Ectodermal cell (in vitro differentiated cells): ENCODE measurements around the gene C9orf153.

Source experiments
- H3K27ac ChIP-seq: 2 replicates; pipeline ENCODE4 v1.7.0; 2013; ENCODE audit warnings: mild to moderate bottlenecking, low read depth, low read length; ENCODE audit not compliant: insufficient read depth, poor library complexity, severe bottlenecking
- H3K27me3 ChIP-seq: 2 replicates; pipeline ENCODE4 v1.7.0; 2013; ENCODE audit warnings: mild to moderate bottlenecking, low read length; ENCODE audit not compliant: insufficient read depth, control insufficient read depth, poor library complexity, severe bottlenecking
- H3K36me3 ChIP-seq: one replicate; pipeline ENCODE4 v1.7.0; 2013; ENCODE audit warnings: low read length; ENCODE audit not compliant: control insufficient read depth, insufficient read depth
- H3K4me1 ChIP-seq: one replicate; pipeline ENCODE4 v1.7.0; 2013; ENCODE audit warnings: low read length; ENCODE audit not compliant: control insufficient read depth, insufficient read depth
- H3K4me3 ChIP-seq: 2 replicates; pipeline ENCODE4 v1.7.0; 2013; ENCODE audit warnings: low read depth, low read length, control low read depth; ENCODE audit not compliant: insufficient read depth
- H3K9me3 ChIP-seq: 2 replicates; pipeline ENCODE4 v1.7.0; 2013; ENCODE audit warnings: mild to moderate bottlenecking, low read length, moderate library complexity; ENCODE audit not compliant: control insufficient read depth
- WGBS, 2 experiments: methylation state at CpG; one replicate each; pipeline ENCODE4 v1.1.7; 2013; ENCODE audit warnings: missing lambda C conversion rate in 2 of 2; 5-methylcytosine and 5-hydroxymethylcytosine counted together

The C9orf153 gene

DNA sequence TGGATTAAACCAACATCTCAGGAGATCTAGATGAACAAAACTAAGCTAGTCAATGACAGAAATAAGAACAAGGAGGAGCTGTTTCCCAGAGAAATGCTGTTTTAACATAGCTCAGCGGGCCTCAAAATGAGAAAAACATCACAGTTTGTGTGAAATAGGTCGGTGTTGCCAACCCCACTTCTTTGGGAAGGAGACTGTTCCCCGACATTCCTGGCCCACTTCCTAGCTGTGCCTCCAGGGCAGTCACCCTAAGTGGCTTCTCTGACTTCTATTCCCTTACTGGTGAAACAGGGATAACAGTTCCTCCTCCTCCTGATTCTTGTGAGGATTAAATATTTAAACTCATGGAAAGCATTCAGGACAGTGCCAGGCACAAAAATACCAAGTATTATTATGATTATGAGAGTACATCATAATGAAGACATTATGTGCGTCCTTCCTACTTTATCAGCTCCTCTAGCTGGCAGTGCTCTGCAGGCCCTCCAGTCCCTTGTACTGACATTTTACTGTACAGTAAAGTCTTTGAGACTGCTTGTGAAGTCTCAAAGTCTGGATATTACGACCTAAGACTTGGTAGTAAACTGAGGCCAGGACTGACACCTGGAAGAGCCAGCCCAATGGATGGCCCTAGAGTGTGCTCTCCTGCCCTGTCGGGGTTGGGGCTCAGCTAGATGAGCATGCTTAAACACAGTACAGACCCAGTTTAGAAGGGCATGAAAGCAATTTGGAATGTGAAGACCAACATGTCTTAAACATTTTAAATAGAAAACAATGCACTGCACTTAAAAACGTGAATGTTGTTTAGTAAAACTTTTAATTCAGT lies 15.6 kb upstream of the C9orf153 start:
- Histone ChIP-seq H3K4me1 (peaks cover 1% of the 10 kb centered on the region), H3K36me3 (peaks cover 8% of the 10 kb centered on the region), H3K27me3 (no peaks in the 10 kb centered on the region), H3K4me3 (no peak overlapping the region), H3K27ac (no peak overlapping the region), H3K9me3 (no peaks in the 10 kb centered on the region)
- WGBS, 2 experiments, result 94 to 97% methylated on average over 6 of the region's 7 CpGs

DNA sequence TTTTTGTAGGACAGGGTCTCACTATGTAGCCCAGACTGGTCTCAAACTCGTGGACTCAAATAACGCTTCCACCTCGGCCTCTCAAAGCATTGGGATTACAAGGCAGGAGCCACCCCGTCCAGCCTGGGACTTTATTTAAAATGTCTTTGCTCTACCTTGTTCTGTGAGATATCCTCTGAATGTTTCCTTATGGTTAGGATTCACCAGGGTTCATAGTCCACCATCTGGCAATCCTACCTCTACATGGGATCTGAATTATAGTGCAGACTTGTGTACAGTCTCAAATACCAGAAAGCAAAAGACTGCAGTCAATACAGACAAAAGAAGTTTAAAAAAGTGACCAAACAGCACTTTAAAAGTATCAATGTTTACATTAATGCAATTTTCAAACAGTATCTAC lies 12.8 kb upstream of the C9orf153 start:
- WGBS, 2 experiments, result 93 to 97% methylated on average over 4 of the region's 4 CpGs
- H3K4me1 ChIP-seq, result no peaks in the 10 kb centered on the region
- no peaks in the 10 kb centered on the region for H3K27me3 ChIP-seq
- H3K9me3 ChIP-seq, result no peaks in the 10 kb centered on the region
- peaks cover 8% of the 10 kb centered on the region for H3K36me3 ChIP-seq
- no peak overlapping the region for H3K4me3 ChIP-seq
- H3K27ac ChIP-seq, result no peak overlapping the region

DNA sequence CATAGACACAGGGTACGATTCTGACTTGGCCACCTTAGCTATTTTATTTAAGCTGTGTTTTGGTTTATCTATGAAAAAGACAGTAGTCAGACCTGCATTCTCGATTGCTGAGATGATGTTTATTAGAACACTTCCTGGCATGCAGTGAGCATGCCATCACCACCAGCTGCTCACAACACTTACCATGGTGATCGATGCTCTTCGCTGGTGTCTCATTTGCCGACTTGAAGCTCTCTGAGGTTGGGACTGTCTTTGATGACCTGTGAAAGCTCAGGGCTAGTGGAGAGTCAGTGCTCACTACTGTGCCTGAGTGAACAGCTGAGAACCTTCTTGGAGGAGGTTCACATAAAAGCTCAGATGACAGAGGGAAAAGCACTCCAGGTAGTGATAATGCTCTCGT lies 4.4 kb upstream of the C9orf153 start:
- Histone ChIP-seq H3K4me3 (no peak overlapping the region), H3K36me3 (no peaks in the 10 kb centered on the region), H3K27me3 (no peaks in the 10 kb centered on the region), H3K4me1 (peaks cover 11% of the 10 kb centered on the region), H3K27ac (no peak overlapping the region), H3K9me3 (no peaks in the 10 kb centered on the region)
- 94 to 97% methylated on average over 6 of the region's 6 CpGs for WGBS, 2 experiments

DNA sequence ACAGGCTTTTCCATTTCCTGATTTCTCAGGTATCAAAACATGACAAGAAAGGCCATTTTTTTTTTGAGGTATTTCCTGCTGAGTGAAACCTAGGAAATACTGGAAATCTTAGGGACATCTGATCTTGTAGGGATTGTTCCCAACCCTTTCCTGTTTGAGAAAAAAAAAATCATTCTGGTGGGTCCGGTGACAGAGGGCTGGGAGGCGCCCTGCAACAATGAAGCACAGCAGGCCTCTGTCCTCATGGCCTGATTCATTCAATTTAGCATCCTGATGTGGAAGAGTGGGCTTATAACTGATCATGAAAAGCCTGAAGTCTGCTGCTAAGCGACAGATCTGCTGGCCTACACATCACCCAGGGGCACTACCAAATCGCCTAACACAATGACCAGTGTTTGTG lies 3.0 kb upstream of the C9orf153 start:
- H3K27ac ChIP-seq, result no peak overlapping the region
- no peaks in the 10 kb centered on the region for H3K36me3 ChIP-seq
- H3K4me3 ChIP-seq, result no peak overlapping the region
- H3K9me3 ChIP-seq, result no peaks in the 10 kb centered on the region
- no peaks in the 10 kb centered on the region for H3K27me3 ChIP-seq
- peaks cover 11% of the 10 kb centered on the region for H3K4me1 ChIP-seq
- WGBS, 2 experiments, result 48 to 51% methylated on average over 4 of the region's 4 CpGs

DNA sequence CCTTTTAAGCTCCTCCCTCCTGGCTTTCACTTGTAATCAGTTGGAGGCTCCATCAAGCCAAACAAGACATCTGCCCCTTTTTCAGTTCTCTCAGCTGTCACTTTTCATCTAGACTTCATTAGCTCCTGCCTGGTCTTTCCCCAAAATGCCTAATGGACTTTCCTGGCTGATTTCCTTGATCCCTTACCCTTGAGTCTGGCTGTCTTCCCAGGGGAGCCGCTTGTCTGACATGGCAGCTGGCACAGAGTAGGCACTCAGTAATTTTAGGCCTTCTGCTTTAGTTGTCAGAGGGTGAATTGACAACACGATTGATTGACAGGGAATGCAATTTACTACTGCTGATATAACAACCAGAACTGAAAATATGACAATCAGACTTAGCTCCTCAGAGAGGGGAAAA lies 2.1 kb downstream of the C9orf153 start:
- Histone ChIP-seq H3K4me1 (no peaks in the 10 kb centered on the region), H3K9me3 (no peaks in the 10 kb centered on the region), H3K27ac (no peak overlapping the region), H3K27me3 (no peaks in the 10 kb centered on the region), H3K4me3 (no peak overlapping the region), H3K36me3 (no peaks in the 10 kb centered on the region)
- WGBS, 2 experiments, result 91 to 93% methylated on average over 2 of the region's 2 CpGs

DNA sequence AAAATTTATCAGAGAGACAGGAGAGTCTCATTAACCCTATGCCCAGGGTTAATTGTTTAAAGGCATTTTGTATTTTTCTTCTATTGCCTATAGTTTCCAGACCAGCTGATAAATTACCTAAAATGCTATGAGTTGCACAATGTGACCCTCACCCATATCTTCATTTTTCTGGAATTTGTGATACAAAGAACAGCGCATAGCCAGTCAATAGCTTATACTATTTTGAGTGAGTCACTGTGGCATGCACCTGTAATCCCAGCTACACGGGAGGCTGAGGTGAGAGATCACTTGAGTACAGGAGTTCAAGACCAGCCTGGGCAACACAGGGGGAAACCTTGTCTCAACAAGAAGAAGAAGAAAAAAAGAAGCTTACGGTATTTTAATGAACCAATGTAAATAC lies 2.8 kb downstream of the C9orf153 start:
- 85 to 95% methylated on average over 3 of the region's 3 CpGs for WGBS, 2 experiments

DNA sequence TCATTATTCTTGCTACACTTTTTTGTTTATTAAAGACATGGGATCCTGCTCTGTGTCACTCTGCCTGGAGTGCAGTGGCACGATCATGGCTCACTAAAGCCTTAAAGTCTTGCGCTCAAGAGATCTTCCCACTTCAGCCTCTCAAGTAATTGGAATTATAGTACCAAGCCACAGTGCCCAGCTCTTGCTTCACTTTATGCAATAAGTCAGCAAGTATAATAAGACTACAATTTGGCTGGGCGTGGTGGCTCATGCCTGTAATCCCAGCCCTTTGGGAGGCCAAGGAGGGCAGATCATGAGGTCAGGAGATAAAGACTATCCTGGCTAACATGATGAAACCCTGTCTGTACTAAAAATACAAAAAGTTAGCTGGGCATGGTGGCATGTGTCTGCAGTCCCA lies 5.9 kb downstream of the C9orf153 start:
- H3K36me3 ChIP-seq, result no peaks in the 10 kb centered on the region
- no peaks in the 10 kb centered on the region for H3K27me3 ChIP-seq
- H3K27ac ChIP-seq, result no peak overlapping the region
- H3K4me1 ChIP-seq, result no peaks in the 10 kb centered on the region
- no peak overlapping the region for H3K4me3 ChIP-seq
- 93 to 94% methylated on average over 3 of the region's 3 CpGs for WGBS, 2 experiments
- H3K9me3 ChIP-seq, result no peaks in the 10 kb centered on the region

More for the DNA sequence above, 2.8 kb downstream of the C9orf153 start:
- H3K27ac ChIP-seq, result no peak overlapping the region
- no peaks in the 10 kb centered on the region for H3K27me3 ChIP-seq
- H3K4me1 ChIP-seq, result no peaks in the 10 kb centered on the region
- H3K36me3 ChIP-seq, result no peaks in the 10 kb centered on the region
- H3K4me3 ChIP-seq, result no peak overlapping the region
- no peaks in the 10 kb centered on the region for H3K9me3 ChIP-seq

DNA sequence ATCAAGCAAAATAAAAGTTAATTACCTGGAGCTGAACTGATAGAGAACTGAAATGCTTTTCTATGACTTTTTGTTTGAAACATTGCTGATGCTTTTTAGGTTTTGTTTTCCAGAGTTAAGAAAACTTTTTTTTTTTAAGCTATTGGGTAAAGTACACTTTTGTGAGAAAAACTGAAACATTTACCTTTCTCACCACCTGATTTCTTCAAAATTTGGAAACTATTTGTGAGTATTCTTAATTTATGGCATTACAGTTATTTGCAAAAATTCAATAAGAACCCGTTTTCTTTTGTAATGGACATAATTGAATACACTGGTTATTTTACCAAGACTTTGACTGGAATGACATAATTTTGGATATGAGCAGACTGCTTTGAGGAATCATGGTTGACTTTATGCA lies 6.6 kb downstream of the C9orf153 start:
- Histone ChIP-seq H3K36me3 (no peaks in the 10 kb centered on the region), H3K4me1 (no peaks in the 10 kb centered on the region), H3K4me3 (no peak overlapping the region), H3K27me3 (no peaks in the 10 kb centered on the region), H3K9me3 (no peaks in the 10 kb centered on the region), H3K27ac (no peak overlapping the region)
- 94 to 100% methylated on average over 1 of the region's 1 CpG for WGBS, 2 experiments

DNA sequence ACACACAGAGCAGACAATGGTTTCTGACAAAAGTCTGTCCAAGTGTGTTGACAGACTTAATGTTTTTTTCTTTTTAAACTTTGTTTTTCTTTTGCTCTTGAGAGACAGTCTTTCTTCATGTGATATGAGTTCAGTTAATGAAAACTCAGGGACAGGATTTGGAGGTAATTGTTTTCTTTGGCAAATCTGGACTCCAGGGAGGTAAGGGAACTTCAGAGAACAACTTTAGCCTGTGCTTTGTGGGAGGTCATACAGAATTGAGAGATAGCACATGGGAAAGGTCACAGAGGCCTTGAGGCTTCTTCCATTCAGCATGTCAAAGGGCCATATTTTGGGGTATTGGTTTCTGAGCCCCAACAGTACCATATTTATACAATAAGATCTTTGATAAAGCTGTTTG lies 9.3 kb downstream of the C9orf153 start:
- H3K9me3 ChIP-seq, result no peaks in the 10 kb centered on the region
- no peak overlapping the region for H3K27ac ChIP-seq
- no peaks in the 10 kb centered on the region for H3K36me3 ChIP-seq
- H3K4me3 ChIP-seq, result no peak overlapping the region
- no peaks in the 10 kb centered on the region for H3K4me1 ChIP-seq
- H3K27me3 ChIP-seq, result no peaks in the 10 kb centered on the region

DNA sequence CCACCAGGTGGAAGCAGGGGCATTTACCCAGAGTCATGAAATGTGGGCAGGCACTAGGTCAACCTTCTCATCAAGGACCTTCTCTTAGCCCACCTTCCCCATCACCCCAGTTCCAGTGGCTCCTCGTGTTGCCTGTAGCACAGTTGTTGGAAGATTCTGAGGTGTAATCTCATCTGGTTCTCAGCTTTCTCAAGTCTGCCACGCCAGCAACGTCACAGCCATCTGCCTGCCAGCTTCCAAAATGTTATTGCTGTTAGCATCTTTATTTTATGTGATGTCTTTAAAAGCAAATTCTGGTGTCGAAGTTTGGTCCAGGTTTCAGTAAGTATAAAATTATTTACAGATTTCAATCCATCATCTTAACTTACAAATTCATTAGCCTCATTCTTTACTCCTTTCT lies 10.7 kb downstream of the C9orf153 start:
- Histone ChIP-seq H3K4me3 (no peak overlapping the region), H3K36me3 (no peaks in the 10 kb centered on the region), H3K27me3 (no peaks in the 10 kb centered on the region), H3K9me3 (no peaks in the 10 kb centered on the region), H3K27ac (no peak overlapping the region), H3K4me1 (no peaks in the 10 kb centered on the region)
- 93% methylated on average over 3 to 4 of the region's 4 CpGs for WGBS, 2 experiments
